Stimulated activated CD8-positive, alpha-beta memory T cell treated with anti-CD3 and anti-CD28 coated beads, Interleukin-12 subunit alpha, Interleukin-12 subunit beta, amount 100 ng/mL, for 24 hours (primary cell): ENCODE results near the gene ZFPL1.
A peak's percentile ranks its signal among the peaks of the same experiment; 100 is the strongest.

Experiments
- DNase-seq: peaks from one replicate; pipeline ENCODE4 v3.0.0-alpha.2; 2020; ENCODE audit errors: extremely low read depth

ZFPL1 gene

DNA sequence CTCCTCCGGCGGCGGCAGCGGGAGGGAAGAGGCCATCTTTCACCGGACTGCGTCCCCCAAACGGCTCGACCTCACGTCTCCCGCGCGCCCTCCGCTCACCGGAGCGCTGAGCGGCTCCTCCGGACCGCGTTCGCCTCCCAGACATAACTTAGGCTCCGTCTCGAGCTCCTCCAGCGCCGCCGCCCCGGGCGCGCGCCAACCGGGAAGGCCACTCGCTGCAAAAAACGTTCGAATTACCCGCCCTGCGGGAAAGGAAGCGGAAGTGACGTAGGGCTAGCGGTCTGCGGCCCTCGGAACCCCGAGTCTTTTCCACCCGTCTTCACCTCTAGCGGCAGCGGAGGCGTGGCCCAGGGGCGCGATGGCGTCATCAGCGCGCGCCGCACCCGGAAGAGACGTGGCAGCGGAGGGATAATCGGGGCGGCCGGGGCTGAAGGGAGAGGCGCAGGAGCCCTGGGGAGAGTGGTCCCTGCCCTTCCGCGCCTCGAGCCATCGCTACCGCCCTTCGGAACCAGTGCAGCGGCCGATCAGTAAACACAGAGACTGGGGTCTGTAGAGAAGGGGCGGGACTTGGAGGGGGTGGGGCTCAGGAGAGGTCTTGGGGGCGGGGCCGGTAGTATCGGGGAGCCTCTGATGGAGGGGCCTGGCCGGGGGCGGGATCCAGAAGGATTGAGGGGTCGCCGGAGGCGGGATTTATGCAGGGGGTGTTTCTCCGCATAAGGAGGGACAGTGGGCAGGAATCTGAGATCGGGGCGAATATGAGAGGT, at the start of gene ZFPL1, which contains the start of gene CDCA5:
TSS of gene ZFPL1 (plus strand) at position 389 of the 764 bp plus-strand sequence. CDS start 477 bp downstream, outside the sequence.
TSS of gene CDCA5 (minus strand) at position 207 of the 764 bp plus-strand sequence. CDS start at position 145, 62 bp downstream.
- DNase-seq, result peak; percentile 89

DNA sequence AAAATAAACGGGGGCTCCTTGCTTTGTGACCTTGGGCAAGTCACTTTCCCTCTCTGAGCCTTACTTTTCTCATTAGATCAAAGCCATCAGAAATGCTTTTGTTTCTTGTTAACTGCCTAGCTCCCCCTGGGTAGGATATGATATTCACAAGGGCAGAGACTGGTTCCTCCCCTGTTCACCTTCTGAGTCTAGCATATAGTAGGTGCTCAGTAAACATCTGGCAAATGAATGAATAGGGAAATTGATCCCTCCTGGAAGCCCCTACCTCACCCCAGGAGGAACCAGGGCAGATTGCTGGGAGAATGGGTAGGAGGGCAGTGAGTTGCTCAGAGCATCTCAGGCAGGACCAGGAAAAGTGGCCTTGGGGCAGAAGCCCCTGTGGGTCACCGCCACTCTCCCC, 49.6 kb upstream of the ZFPL1 start:
- no peak for DNase-seq

DNA sequence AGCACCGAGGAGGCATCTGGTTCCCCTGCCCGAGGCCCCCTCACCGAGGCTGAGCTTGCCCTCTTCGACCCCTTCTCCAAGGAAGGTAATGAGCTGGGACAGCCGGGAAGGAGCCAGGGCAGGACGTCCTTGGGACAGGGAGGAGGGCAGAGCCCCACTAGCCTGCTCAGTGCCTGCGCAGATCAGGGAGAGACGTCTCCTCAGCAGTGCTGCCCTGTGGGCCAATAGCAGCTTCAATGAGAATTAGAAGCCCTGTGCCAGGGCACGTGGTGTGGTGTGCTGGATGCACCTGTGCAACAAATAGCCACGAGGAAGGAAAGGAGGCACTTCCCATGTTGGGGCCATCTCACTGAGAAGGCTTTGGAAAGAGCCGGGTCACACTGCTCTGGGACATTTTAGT, 48.4 kb upstream of the ZFPL1 start:
- DNase-seq, result no peak

DNA sequence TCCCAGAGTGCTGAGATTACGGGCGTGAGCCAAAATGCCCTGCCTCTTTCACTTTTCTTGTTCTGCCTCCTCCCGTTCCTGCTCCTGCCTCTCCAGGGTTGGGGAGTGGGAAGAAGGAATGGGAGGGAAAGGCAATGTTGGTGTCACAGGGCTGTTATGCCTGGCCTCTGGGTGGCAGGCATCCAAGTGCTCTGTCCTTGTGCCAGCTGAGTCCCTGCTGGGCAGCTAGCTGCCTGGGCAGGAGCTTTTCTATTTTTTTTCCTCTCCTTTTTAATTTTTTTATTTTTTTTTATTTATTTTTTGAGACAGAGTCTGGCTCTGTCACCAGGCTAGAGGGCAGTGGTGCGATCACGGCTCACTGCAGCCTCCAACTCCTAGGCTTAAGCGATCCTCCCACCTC, 47.1 kb upstream of the ZFPL1 start:
- DNase-seq, result no peak

DNA sequence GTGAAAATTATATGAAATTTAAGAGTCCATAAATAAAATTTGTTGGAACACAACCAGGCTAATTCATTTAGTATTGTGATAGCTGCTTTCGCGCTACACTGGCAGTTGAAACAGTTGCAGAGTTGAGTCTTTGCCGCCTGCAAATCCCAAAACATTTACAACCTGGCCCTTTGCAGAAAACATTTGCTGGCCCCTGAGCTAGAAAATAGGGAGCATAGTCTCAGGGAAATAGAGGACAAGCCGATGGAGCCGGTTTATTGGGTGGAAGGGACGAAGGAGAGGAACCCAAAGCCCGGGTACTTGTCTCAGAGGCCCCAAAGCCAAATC, 43.5 kb upstream of the ZFPL1 start:
- DNase-seq, result no peak

DNA sequence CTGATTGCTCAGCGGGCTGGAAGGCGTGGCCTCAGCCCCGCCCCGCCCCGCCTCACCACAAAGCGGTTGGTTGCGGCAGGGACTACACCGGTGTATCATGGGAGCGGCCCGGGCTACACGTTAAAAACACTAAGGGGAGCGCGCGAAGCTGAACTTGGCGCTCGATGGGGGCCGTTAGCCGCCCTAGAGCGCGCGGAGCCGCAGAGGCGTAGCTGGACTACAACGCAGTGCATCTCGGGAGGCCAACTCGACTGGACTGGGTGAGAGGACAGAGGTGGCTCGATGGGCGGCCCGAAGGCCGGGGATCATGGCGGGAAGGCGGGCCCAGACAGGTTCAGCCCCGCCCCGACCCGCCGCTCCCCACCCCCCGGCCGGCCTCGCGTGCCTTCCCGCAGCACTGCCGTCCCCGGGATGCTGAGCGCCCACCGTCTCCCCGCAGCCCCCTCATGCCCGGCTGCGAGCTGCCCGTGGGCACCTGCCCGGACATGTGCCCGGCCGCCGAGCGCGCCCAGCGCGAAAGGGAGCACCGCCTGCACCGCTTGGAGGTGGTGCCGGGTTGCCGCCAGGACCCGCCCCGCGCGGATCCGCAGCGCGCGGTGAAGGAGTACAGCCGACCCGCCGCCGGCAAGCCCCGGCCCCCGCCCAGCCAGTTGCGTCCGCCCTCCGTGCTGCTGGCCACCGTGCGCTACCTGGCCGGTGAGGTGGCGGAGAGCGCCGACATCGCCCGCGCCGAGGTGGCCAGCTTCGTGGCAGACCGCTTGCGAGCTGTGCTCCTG, 43.0 kb upstream of the ZFPL1 start, which contains the start of gene SAC3D1:
TSS of gene SAC3D1 (plus strand) at position 364 of the 776 bp plus-strand sequence. CDS start at position 447, 83 bp downstream.
- DNase-seq, result peak; percentile 73

DNA sequence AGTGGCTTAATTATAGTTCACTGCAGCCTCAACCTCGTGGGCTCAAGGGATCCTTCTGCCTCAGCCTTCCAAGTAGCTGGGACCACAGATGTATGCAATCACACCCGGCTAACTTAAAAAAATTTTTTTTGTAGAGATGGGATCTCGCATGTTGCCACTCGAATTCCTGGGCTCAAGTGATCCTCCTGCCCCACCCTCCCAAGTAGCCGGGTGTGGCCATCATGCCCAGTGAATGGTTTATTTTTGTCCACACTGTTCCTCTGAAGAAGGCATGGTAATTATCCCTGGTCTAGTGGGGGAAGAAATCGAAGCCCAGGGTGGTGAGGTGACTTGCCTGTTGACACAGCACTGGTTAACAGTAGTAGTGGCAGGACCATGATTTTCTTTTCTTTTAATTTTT, 41.1 kb upstream of the ZFPL1 start:
- DNase-seq, result no peak

DNA sequence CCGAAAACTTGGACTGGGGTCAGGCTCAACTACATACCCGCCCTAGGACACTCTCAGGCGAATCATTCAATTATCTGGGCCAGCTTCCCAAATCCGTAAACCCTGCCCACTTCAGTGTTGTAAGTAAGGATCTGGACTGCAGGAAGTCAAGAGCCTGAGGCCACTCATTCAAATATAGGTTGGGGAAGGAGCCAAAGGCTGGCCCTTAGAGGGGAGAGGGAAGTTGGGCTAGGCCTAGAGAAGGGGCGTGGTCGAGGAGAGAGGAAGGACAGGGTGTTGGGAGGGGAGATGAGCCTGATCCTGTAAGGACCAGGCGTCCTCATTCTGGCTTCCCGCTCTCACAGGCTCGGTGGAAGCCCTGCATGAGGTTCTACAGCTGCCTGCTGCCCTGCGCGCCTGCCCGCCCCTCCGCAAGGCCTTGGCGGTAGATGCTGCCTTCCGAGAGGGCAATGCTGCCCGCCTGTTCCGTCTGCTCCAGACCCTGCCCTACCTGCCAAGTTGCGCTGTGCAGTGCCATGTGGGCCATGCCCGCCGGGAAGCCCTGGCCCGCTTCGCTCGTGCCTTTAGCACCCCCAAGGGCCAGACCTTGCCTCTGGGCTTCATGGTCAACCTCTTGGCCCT, 40.0 kb upstream of the ZFPL1 start:
- no peak for DNase-seq

DNA sequence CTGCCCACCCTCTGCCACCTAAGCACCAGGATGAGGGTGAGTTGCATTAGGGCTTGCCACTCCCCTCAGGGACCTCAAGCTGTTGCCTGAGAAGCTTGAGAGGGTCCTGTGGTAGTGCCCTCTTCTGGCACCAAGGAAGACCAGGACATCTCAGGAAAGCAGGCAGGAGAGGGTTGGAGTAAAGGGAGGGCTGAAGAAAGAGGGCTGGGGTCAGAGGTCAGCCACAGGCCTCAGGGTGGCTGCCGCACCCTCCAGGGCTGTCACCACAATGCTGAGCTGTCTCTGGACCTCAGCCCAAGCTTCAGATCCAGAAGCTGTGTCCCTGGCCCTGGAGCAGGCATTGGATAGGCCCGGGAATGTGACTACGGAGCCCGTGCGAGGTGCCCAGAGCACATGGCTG, 39.0 kb upstream of the ZFPL1 start:
- DNase-seq, result no peak

DNA sequence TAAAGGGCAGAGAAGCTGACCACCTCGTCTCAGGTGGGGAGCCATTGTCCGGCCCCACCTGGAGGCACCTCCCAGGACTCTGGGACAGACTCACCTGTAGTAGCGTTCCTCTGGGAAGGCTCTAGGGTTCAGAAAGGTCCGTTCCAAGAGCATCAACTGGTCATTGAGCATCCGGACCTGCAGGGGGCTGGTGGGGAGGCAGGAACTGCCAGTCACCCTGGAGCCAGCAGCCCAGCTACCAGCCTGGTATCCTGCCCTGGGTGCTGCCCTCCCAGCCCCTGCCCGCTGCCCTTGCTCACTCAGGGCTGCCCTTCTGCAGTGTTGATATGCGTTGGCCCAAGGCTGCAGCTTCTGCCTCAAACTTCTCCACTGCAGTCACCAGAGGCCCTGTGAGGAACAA, 38.3 kb upstream of the ZFPL1 start:
- DNase-seq, result no peak

DNA sequence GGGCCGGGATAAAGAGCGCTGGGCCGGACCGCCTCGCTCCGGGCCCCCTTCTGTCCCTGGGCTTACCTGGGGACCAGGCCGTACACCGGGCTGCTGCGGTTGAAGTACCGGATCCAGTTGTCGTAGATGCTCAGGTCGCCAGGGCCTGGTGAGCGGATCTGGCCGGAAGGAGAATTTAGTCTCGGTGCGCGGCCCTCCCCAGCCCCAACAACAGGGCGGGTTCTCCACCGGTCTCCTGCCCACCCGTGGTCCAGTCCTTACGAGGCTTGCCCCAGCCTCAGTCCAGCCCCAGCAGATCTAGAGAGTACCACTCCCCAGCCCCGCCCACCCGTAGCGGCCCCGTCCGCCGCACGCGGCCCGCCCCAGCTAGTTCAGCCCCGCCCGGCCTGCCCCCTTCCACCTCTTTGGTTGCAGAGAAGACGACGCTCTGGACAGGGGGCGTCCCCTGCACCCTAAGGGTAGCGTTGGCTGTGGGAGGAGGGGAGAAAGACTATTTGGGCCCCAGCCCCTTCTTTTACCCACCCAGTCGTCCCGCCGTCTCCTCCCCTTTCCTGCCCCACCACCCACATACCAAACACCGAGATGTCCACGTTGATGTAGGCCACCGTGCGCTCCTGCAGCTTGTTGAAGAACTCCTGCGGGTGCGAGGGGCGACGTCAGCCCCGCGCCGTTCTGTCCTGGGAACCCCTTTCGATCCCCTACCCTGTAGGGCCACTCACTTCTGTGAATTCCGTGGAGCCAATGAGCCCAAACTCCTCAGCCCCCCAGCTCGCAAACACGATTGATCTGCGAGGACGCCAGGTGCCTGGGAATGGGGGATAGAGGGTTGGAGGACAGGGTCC, 36.2 kb upstream of the ZFPL1 start:
- no peak for DNase-seq

DNA sequence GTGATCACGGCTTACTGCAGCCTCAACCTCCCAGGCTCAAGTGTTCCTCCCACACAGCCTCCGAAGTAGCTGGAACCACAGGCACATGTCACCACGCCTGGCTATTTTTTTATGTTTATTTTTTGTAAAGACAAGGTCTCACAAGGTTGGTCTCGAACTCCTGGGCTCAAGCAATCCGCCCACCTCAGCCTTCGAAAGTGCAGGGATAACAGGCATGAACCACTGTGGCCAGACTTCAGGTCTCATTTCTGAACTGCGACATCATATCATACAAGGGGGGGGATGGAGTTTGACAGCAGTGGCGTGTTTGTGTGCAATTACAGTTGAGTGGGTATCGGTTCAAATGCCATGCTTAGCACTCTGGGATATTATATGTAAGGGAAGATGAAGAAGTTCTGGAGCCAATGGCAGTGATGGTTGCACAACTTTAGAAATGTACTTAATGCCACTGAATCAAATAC, 32.6 kb upstream of the ZFPL1 start:
- no peak for DNase-seq

DNA sequence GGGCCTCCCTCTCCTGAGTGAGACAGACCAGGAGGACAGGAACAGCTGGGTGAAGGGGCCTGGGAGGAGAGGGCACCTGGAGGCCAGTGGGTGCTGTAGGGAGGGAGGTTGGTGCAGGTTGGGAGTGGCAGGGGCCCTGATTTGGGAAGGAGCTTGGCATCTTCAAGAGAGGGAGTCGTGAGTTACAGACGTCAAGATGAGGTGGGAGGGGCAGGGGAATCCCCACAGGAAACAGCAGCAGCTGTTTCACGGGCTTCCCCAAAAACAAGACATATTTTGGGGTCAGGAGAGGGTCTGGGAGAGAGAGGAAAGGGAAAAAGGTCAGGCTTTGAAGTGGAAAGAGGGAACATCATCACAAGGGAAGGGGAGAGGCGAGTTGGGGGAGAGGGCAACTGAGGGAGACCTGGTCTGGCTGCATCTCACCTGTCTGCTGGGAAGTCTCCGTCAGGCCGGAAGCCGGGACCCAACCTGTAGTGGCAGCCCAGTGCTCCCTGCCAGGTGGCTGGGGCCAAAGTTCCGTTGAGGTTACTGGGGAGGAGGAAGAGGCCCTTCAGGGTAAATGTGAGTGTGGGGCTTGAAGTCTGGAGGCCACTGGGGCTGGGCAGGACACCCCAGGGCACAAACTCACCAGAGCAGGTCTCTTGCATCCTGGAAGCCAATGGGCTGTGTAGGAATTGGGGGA, 30.1 kb upstream of the ZFPL1 start:
- no peak for DNase-seq

DNA sequence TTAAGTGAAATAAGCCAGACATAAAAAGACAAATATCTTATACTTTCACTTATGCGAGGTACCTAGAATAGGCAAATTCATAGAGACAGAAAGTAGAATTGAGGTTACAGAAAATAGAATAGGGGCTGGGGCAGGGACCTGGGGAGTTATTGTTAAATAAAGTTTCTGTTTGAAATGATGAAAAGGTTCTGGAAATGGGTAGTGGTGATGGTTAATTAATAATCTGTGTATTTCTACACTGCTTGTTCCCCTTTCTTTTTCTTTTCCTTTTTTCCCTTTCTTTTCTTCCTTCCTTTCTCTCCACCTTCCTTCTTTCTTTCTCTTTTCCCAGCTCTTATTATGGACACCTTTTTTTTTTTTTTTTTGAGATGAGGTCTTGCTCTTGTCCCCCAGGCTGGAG, 28.5 kb upstream of the ZFPL1 start:
- DNase-seq, result no peak

DNA sequence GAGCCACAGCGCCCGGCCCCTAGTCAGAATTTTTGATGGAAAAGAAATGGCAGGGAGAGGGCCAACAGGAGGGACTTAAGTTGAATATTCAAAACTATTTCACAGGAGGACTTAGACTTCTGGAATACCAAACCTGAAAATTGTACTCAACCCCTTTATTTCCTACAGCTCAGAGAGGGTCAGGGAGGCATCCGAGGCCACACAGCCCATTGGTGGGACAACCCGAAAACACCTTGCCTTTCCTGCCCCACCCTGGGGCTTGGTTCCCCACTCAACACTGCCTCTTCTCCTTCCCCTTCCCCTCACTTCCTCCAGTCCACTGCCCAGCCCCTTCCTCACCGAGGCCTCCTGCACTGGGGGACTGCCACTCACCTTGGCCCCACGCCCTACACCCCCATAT, 27.0 kb upstream of the ZFPL1 start:
- DNase-seq, result no peak

DNA sequence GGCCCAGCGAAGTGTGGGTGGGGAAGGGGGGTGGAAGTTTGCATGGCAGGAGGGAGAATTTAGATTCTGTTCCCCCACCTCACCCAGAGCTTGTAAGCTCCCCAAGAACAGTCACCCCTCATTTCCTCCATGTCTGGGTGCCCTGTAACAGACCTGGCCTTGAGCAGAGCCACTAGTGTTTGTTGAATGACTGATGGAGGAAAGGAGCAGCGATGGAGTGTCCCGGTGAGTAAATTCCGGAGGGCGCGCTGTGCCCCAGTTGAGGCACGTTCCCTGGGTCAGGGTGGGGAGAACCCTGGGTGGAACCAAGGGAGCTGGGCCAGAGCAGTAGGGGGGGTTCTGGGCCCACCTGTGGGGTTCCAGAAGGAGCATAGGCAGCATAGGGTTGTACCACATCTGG, 26.5 kb upstream of the ZFPL1 start:
- DNase-seq, result no peak

DNA sequence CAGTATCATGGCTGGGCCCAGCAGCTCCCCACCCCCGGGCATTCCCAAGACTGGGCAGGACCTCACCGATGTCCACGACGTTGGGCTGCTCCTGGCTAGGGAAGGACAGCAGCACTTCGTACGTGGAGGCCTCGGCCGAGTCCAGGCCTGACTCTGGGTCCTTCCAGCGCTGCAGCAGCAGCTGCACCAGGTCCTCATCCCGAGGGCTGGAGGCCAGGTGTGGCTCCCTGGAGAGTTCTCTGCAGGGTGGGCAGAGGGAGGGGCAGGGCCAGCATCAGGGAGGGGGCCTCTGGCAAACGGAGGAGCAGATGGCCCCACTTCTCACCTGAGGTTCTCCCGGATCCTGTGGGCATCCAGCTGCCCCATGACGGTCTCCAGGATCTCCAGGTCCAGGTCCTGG, 26.0 kb upstream of the ZFPL1 start:
- no peak for DNase-seq

DNA sequence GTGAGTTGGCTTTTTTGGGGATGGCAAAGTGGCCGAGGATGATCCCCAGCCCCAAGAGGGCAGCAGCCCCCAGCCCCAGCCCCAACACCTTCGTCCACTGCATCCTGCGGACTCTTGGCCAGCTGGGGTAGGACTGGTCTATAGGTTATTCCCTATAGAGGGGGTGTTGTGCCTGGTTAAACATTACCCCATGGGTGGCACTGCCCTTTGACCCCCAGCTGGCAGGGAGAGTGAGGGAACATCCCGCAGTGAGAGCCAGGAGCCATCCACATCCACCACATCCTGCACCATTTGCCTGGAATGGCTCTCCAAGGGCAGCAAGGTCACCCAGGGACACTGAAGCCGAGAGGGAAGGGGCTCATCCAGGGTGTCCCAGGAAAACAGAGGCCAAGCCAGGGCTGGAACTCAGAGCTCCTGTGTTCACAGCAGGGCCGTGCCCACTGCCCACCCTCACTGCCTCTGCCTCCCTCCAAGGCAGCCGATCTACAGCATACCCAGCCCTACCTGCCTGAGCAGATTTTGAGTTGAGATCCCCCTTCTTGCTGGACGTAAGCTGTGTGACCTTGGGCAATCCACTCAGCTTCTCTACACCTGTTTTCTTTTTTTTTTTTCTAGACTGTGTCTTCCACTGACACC, 25.5 kb upstream of the ZFPL1 start, which contains the start of gene NAALADL1:
TSS of gene NAALADL1 (minus strand) at position 135 of the 636 bp plus-strand sequence. CDS start at position 103, 32 bp downstream.
- no peak for DNase-seq

DNA sequence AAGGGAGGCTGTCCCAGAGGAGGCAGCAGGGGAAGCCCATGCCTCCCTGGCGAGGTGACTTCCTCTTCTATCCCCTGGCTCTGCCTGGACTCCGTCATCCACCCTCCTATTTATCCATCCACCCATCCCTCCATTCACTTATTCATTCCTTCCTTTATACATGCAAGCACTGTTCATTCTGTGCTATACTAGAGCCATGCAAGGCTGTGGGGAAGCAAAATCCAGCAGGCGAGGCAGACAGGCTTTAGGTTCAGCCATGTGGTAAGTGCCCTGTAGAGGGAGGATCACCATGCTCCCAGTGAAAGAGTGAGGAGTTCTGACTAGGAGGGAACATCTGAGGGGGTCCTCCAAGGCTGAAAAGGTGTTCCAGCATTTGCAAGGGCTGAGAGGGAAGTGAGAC, 24.5 kb upstream of the ZFPL1 start:
- no peak for DNase-seq
